GM23338 (cell line): Measurements from ENCODE around the gene CAPN9. TPM values are rescaled to one million over a fixed set of nuclear protein-coding genes. Genes with fewer than 3 reads are reported as not detected.

Experiments
- ATAC-seq: fragments of 200-7000 bp; cut with Tn5 transposase; 3 replicates; pipeline ENCODE4 v1.9.1; 2020
- DNase-seq: peaks from one replicate; pipeline ENCODE4 v3.0.0-alpha.2; 2015; ENCODE audit warnings: low spot score
- H2AFZ ChIP-seq: fragments of 200-600 bp; sonication (generic); 2 replicates; pipeline ENCODE4 v1.8.0; 2016; ENCODE audit warnings: antibody characterized with exemption, mild to moderate bottlenecking, moderate library complexity
- H3F3A ChIP-seq: fragments of 200-600 bp; sonication (generic); replicated peaks from 2 replicates; pipeline ENCODE4 v1.8.0; 2017; ENCODE audit warnings: antibody characterized with exemption, mixed run types, low read depth
- H3K27ac ChIP-seq: fragments of 200-600 bp; sonication (generic); 2 replicates; pipeline ENCODE4 v1.6.1; 2016; ENCODE audit warnings: low read depth
- H3K27me3 ChIP-seq: fragments of 200-600 bp; sonication (generic); 2 replicates; pipeline ENCODE4 v1.8.0; 2016; ENCODE audit warnings: mild to moderate bottlenecking, mixed run types, moderate library complexity; ENCODE audit not compliant: insufficient read depth
- H3K36me3 ChIP-seq: fragments of 200-600 bp; sonication (generic); 2 replicates; pipeline ENCODE4 v1.8.0; 2016; ENCODE audit warnings: mild to moderate bottlenecking; ENCODE audit not compliant: insufficient read depth
- H3K4me1 ChIP-seq: fragments of 200-600 bp; sonication (generic); 2 replicates; pipeline ENCODE4 v1.8.0; 2016; ENCODE audit warnings: mild to moderate bottlenecking, moderate library complexity; ENCODE audit not compliant: insufficient read depth
- H3K4me2 ChIP-seq: fragments of 200-600 bp; sonication (generic); 2 replicates; pipeline ENCODE4 v1.7.1; 2017; ENCODE audit warnings: mixed run types
- H3K4me3 ChIP-seq: fragments of 200-600 bp; sonication (generic); 2 replicates; pipeline ENCODE4 v1.6.1; 2016; ENCODE audit warnings: mixed run types
- H3K79me2 ChIP-seq: fragments of 200-600 bp; sonication (generic); replicated peaks from 2 replicates; pipeline ENCODE4 v1.8.0; 2017; ENCODE audit warnings: mild to moderate bottlenecking; ENCODE audit not compliant: insufficient read depth
- H3K9me2 ChIP-seq: fragments of 200-600 bp; sonication (generic); 2 replicates; pipeline ENCODE4 v1.8.0; 2017; ENCODE audit not compliant: insufficient read depth
- H4K20me1 ChIP-seq: fragments of 200-600 bp; sonication (generic); replicated peaks from 2 replicates; pipeline ENCODE4 v1.8.0; 2017; ENCODE audit warnings: mild to moderate bottlenecking; ENCODE audit not compliant: insufficient read depth
- H3K27ac Mint-ChIP-seq: 2 replicates; pipeline ENCODE4 v1.8.0; 2020; ENCODE audit warnings: inconsistent platforms, mild to moderate bottlenecking, moderate library complexity, mixed read lengths
- H3K27me3 Mint-ChIP-seq: 3 replicates; pipeline ENCODE4 v1.8.0; 2022; ENCODE audit warnings: low read depth, mild to moderate bottlenecking, moderate library complexity, mixed read lengths, inconsistent platforms; ENCODE audit not compliant: insufficient read depth, poor library complexity
- H3K36me3 Mint-ChIP-seq: 3 replicates; pipeline ENCODE4 v1.8.0; 2021; ENCODE audit warnings: low read depth, mild to moderate bottlenecking, inconsistent platforms, moderate library complexity, mixed read lengths
- H3K4me1 Mint-ChIP-seq: 3 replicates; pipeline ENCODE4 v1.8.0; 2020; ENCODE audit warnings: mild to moderate bottlenecking, inconsistent platforms, mixed read lengths
- H3K4me3 Mint-ChIP-seq: 3 replicates; pipeline ENCODE4 v1.8.0; 2021; ENCODE audit warnings: moderate library complexity, mild to moderate bottlenecking, inconsistent platforms, mixed read lengths
- H3K9me3 Mint-ChIP-seq: 3 replicates; pipeline ENCODE4 v1.8.0; 2020; ENCODE audit warnings: moderate library complexity, mild to moderate bottlenecking, inconsistent platforms, mixed read lengths
- CREB1 ChIP-seq: fragments of 250-450 bp; sonication (Bioruptor Pico); IDR thresholded peaks from 2 replicates; pipeline ENCODE4 v1.5.0; 2020; ENCODE audit warnings: low read depth, mild to moderate bottlenecking, moderate library complexity
- CTCF ChIP-seq, 2 experiments: fragments of 200-600 bp in 1 of 2; sonication (generic) in 1 of 2; conservative IDR thresholded peaks; 2 replicates each; pipeline versions ENCODE4 v1.5.1 to v1.6.1; 2016 to 2017; ENCODE audit warnings: antibody characterized with exemption in 2 of 2, low read depth in 2 of 2, mild to moderate bottlenecking in 2 of 2, moderate library complexity in 1 of 2
- ETS1 ChIP-seq: IDR thresholded peaks from 2 replicates; pipeline ENCODE4 v1.6.1; 2016; ENCODE audit warnings: antibody characterized with exemption
- EZH2 ChIP-seq: fragments of 200-600 bp; sonication (generic); IDR thresholded peaks from one replicate; pipeline ENCODE4 v1.8.0; 2017; ENCODE audit warnings: antibody characterized with exemption, mild to moderate bottlenecking, low read depth; ENCODE audit not compliant: unreplicated experiment
- EZH2phosphoT487 ChIP-seq: fragments of 200-600 bp; sonication (generic); IDR thresholded peaks from one replicate; pipeline ENCODE4 v1.8.1; 2018; ENCODE audit warnings: antibody characterized with exemption; ENCODE audit not compliant: unreplicated experiment
- JUNB ChIP-seq: IDR thresholded peaks from one replicate; pipeline ENCODE4 v1.6.1; 2016; ENCODE audit warnings: antibody characterized with exemption; ENCODE audit not compliant: unreplicated experiment
- NANOG ChIP-seq: IDR thresholded peaks from 2 replicates; pipeline ENCODE4 v1.6.1; 2016; ENCODE audit warnings: antibody characterized with exemption, borderline replicate concordance
- POLR2AphosphoS5 ChIP-seq: IDR thresholded peaks from 2 replicates; pipeline ENCODE4 v1.6.1; 2016; ENCODE audit warnings: antibody characterized with exemption, low read depth
- REST ChIP-seq: IDR thresholded peaks from one replicate; pipeline ENCODE4 v1.6.1; 2018; ENCODE audit warnings: antibody characterized with exemption; ENCODE audit not compliant: unreplicated experiment
- STAT1 ChIP-seq: IDR thresholded peaks from one replicate; pipeline ENCODE4 v1.6.1; 2016; ENCODE audit warnings: antibody characterized with exemption; ENCODE audit not compliant: unreplicated experiment
- ZNF114 ChIP-seq: fragments of 250-450 bp; sonication (Bioruptor Pico); IDR thresholded peaks from 2 replicates; pipeline ENCODE4 v1.5.0; 2020; ENCODE audit warnings: mild to moderate bottlenecking, moderate library complexity
- ZNF331 ChIP-seq: fragments of 250-450 bp; sonication (Bioruptor Pico); IDR thresholded peaks from 2 replicates; pipeline ENCODE4 v1.5.0; 2020; ENCODE audit warnings: low read depth, mild to moderate bottlenecking, moderate library complexity
- ZNF462 ChIP-seq: fragments of 250-450 bp; sonication (Bioruptor Pico); IDR thresholded peaks from 2 replicates; pipeline ENCODE4 v1.5.0; 2020; ENCODE audit warnings: mild to moderate bottlenecking, moderate library complexity
- polyA plus RNA-seq: library from polyadenylated mRNA; unstranded; fragments of >200 nt; fragmentation: Nextera tagmentation; extraction: Ambion mirVana; gene quantifications from 2 replicates; pipeline ENCODE4 v1.2.1, GENCODE V29; 2016
- total RNA-seq: library from RNA; depleted of rRNA; stranded (reverse); fragments of >200 nt; shearing (Covaris generic); gene quantifications from 2 replicates; pipeline ENCODE4 v1.2.3, GENCODE V29; 2014

The CAPN9 gene
- total and polyA plus RNA-seq, 2 experiments from 2014 or later, result 0.07 TPM; not detected in 1

- TF ChIP-seq POLR2AphosphoS5, result no peak
- no peak for TF ChIP-seq REST
- no peak for TF ChIP-seq EZH2phosphoT487
- no peak for TF ChIP-seq STAT1
- no peak for TF ChIP-seq JUNB
- TF ChIP-seq NANOG, result no peak
- no peak for TF ChIP-seq ZNF331
- TF ChIP-seq EZH2, result no peak
- no peak for TF ChIP-seq CTCF (conservative IDR thresholded peaks at IDR 0.05; ENCODE audit: low read depth in 2 of 2)
- TF ChIP-seq ZNF114 (CRISPR knock-in tag), result no peak
- no peak for TF ChIP-seq ZNF462 (CRISPR knock-in tag)
- TF ChIP-seq CREB1 (CRISPR knock-in tag), result no peak
- TF ChIP-seq ETS1, result no peak
- no peak for ATAC-seq
- Mint-ChIP-seq H3K27me3 (peaks cover 2% of the 10 kb centered on the region), H3K4me3 (no peak overlapping the region), H3K27ac (no peak overlapping the region), H3K9me3 (no peaks in the 10 kb centered on the region; the same call in 2 of the 3 replicates), H3K36me3 (no peaks in the 10 kb centered on the region), H3K4me1 (no peaks in the 10 kb centered on the region)
- Histone ChIP-seq H3K79me2 (no peaks in the 10 kb centered on the region), H3K36me3 (no peaks in the 10 kb centered on the region), H3F3A (no peaks in the 10 kb centered on the region), H2AFZ (no peak overlapping the region), H4K20me1 (peaks cover 5% of the 10 kb centered on the region; the same call in 1 of the 2 replicates), H3K27ac (no peak overlapping the region), H3K27me3 (no peaks in the 10 kb centered on the region), H3K4me2 (no peak overlapping the region), H3K4me1 (peaks cover 8% of the 10 kb centered on the region; the same call in 1 of the 2 replicates), H3K9me2 (no peaks in the 10 kb centered on the region), H3K4me3 (no peak overlapping the region)
- no peak for DNase-seq
Measured at GRCh38 chr1:230832476-230832875, 85.3 kb downstream of the CAPN9 start.
